Stimulated activated CD8-positive, alpha-beta memory T cell treated with anti-CD3 and anti-CD28 coated beads, Interleukin-15, amount 100 ng/mL, for 4 hours (primary cell): ENCODE measurements around the gene ACYP2.

Experiments used
- DNase-seq, 2 donors: peaks; one replicate each; pipeline ENCODE4 v3.0.0-alpha.2; 2020; ENCODE audit warnings: low read depth in 2 of 2

The ACYP2 gene

DNA sequence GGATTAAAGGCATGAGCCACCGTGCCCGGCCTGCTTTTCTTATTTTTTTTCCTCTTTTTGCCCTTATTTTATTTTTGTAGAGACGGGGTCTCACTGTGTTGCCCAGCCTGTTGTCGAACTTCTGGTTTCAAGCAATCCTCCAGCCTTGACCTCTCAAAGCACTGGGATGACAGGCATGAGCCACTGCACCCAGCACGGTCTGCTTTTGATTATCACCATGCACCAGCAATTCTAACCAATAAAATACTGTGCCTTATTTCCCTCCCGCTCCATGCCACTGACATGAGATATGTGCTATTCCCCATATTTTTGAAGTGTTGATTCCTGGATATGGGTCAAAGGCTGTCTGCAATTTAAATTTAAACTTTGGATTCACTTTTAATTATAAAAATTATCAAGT lies 42.9 kb downstream of the ACYP2 start:
- no peak for DNase-seq

GRCh38 chr2:54161660-54162424 lies 46.4 kb downstream of the ACYP2 start:
- DNase-seq, result no peak

DNA sequence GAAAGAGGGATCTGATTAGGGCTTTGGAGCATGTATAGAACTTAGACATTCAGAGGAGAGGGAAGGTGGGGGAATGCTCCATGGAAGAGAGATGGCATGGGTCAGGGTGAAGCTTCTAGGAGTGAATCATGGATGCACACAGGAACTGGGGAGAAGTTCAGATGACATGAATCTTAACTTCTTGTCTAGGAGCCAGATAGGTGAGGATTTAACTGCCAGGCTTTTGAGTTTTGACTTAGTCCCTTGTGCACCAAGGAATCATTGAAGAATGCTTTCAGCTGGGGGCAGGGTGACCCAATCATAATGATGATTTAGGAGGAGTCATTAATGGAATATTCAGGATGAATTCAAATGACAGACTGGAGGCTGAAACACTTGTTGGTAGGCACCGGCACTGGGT lies 48.7 kb downstream of the ACYP2 start:
- DNase-seq, result no peak

GRCh38 chr2:54166121-54166773 lies 50.8 kb downstream of the ACYP2 start:
- DNase-seq, result no peak

GRCh38 chr2:54176577-54176976 lies 61.2 kb downstream of the ACYP2 start:
- no peak for DNase-seq

DNA sequence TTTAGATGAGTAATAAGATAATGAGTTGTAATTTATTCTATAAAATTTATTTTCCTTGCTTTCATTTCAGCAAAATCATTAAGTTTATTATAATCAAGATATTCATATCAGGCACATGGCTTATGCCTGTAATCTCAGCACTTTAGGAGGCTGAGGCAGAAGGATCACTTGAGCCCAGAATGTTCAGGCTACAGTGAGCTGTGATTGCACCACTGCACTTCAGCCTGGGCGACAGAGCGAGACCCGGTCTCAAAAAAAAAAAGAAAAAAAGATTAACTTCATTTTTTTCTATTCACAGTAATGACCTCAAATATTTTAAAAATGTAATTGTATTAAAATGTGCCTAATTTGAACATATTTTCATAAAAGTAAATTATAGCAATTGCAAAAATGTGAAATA lies 67.9 kb downstream of the ACYP2 start:
- DNase-seq, result no peak

- DNase-seq, result no peak
Observed at GRCh38 chr2:54183972-54184371, 68.6 kb downstream of the ACYP2 start.

- no peak for DNase-seq
Observed at GRCh38 chr2:54185105-54185504, 69.7 kb downstream of the ACYP2 start.

- DNase-seq, result no peak
Observed at GRCh38 chr2:54187331-54187730, 71.9 kb downstream of the ACYP2 start.

GRCh38 chr2:54189539-54189938 lies 74.1 kb downstream of the ACYP2 start:
- no peak for DNase-seq

- no peak for DNase-seq
Observed at GRCh38 chr2:54191361-54192135, 76.1 kb downstream of the ACYP2 start.

DNA sequence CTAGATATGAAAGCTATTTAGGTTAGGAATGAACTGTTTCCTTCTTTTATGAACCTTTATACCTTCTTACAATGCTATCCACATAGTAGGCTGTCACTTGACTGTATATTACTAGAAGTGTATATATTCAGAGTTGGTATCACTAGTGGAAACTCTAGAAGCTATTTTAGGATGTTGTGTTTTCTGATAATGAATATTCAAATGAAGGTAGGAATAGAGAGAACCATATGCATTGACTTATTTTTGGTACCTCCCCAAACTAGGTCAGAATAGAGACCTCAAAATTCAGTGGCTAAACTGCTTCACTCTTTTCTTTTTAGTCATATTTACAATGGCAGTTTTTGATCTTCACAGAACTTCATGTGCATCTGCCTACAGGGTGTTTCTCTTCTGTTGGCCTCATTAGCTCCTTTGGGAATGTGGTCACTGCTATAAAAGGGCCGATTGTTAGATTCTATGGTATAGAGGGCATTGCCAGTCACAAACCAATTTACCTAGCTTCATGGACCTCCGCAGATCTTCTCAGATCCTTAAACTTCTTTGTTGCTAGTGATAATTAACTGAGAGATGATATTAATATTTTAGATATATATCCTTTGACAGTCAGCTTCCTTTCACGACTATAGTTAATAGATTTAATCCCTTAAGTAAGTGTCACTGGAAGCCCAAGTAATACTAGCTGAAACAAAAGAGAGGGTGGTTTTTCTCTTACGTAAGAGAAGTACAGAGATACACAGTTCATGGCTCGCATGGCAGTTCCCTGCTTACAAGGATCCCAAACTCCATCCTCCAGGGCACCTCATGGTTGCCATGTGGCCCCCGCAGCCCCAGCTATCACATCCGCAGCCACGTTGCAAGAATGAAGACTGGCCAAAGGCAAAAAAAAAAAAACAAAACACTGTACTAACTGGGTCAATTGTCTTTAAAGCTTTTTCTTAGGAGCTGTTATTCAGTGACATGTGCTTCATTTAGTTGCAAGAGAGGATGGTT lies 79.6 kb downstream of the ACYP2 start:
- no peak for DNase-seq

DNA sequence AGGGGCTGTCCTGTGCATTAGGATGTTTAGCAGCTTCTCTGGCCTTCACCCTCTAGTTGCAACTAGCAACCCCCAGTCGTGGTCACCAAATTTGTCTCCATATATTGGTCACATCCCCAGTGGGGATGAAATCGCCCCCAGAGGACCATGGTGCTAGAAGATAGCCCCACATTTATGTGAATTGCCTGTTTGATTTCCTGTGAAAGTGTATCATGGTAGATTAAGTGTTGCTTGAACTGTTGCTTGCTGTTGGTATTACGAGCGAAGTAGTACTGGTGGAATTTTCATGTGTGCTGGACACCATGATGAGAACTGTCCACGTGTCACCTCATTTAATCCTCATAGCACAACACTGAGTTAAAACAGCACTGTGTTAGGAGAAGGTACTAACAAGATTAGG lies 81.2 kb downstream of the ACYP2 start:
- DNase-seq, result no peak

DNA sequence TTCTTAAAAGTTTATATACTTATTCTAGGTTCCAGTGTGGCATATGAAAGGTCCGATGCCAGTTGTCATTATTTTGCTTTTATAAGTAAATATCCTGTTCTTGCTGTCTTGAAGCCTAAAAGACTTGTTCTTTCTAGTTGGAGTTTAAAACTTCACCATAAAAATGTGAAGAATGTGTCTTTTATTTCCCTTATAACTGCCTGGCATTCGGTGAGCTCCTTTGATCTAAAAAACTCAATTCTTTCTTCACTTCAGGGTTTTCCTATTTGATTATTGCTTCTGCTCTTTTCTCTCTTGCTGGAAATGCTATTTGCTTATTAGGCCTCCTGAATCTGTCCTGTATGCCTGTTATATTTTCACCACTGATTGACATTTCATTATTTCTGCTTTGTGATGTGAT lies 89.1 kb downstream of the ACYP2 start:
- no peak for DNase-seq

DNA sequence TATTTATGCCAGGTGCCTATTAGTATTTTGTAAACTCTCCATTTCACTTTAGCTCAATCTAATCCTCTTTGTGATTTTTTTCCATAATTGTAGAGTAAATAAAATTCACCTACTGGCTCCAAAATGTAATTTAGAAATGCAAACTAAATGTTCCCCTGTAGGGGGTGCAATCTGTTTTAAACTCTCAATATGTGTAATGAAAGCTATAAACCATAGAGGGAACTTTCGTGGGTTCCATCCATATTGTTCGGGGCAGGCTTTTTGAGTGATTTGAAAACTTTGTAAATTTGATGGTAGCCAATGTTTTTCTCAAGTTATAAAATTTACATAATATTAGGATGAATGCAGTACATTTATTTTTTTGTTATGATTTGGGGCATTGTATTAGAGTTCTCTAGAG lies 91.2 kb downstream of the ACYP2 start:
- DNase-seq, result no peak

- no peak for DNase-seq
Observed at GRCh38 chr2:54207666-54208195, 92.3 kb downstream of the ACYP2 start.

DNA sequence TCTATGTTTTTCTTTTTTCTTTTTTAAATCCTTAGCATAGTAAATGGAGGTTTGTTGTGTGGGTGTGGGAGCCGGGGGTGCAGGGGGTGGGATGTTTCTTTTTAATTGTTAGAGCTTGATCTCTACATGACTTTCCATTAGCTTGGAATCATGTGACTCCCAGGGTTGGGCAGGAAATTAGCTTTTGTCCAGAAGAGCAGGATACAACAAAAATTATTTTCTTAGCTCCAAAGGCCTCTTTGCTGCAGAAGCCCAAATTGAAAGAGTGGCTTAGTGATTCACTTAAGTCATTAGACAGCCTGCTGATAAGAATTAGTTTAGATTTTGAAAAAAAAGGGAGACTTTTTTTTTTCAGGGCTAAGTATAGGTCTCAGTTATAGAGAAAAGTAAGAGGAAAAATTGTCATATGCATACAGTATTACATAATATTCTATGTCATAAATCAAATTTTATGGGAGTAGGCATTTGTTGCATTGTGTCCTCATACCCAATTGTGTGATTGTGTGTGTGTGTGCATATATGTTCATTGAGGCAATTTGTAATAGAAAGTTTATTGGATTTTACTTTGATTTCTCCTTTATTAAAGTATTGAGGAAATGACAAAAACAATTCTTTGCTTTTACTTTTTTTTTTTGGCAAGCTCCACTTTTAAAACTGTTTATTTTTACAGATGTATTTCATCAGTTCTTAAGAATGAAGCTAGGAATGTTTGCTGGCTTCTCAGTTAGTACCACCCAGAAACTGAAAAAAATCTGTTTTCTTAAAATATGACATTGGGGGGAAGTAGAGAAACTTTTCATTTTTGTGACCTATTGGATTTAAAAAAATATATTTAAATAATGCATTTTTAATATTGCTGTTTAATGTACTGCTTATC lies 93.2 kb downstream of the ACYP2 start:
- DNase-seq, result no peak

DNA sequence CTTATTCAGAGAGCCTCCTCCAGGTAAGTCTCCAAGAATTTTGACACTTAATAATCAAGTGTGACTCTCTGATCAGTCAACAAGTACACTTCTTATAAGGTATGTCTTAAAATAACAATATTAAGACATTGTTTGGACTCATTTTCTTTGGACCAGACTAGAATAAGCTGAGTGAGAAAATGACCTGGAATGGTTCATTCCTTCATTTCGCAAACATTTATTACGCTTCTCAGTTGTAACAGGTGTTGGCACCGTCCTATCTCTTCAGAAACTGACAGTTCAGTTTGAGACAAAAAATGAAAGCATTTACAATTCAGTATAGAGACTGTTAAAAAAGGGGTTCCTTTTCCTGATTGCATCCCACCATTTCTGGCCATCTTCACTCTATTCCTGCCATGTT lies 94.0 kb downstream of the ACYP2 start:
- no peak for DNase-seq

GRCh38 chr2:54212456-54212855 lies 97.0 kb downstream of the ACYP2 start:
- DNase-seq, result no peak

DNA sequence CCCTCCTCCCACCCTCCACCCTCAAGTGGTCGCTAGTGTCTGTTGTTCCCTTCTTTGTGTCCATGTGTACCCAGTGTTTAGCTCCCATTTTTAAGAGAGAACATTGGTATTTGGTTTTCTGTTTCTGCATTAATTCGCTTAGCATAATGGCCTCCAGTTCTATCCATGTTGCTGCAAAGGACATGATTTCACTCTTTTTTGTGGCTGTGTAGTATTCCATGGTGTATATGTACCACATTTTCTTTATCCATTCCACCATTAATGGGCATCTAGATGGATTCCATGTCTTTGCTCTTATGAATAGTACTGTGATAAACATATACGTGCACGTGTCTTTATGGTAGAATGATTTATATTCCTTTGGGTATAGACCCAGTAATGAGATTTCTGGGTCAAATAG lies 97.7 kb downstream of the ACYP2 start:
- no peak for DNase-seq
